HepG2 (cell line): ENCODE measurements around the gene CD151. TPM values are rescaled to one million over a fixed set of nuclear protein-coding genes. Genes with fewer than 3 reads are reported as not detected.

Experiments
- BRD4 ChIP-seq: sonication (generic); formaldehyde crosslinking; IDR thresholded peaks from 2 replicates; pipeline ENCODE4 v1.4.0; 2020; ENCODE audit warnings: missing genetic modification reagents
- CEBPB ChIP-seq: IDR thresholded peaks from 2 replicates; pipeline ENCODE4 v1.6.1; 2011; ENCODE audit warnings: low read depth, low read length, improper control_type of control experiment, borderline replicate concordance
- DPF2 ChIP-seq: sonication (generic); formaldehyde crosslinking; IDR thresholded peaks from 2 replicates; pipeline ENCODE4 v1.4.0; 2020; ENCODE audit warnings: mild to moderate bottlenecking, low read depth, missing genetic modification reagents, borderline replicate concordance
- ETV5 ChIP-seq: IDR thresholded peaks from 2 replicates; pipeline ENCODE4 v1.6.1; 2018; ENCODE audit warnings: missing biosample characterization, missing genetic modification reagents, inconsistent platforms, borderline replicate concordance
- HINFP ChIP-seq: sonication (generic); formaldehyde crosslinking; IDR thresholded peaks from 2 replicates; pipeline ENCODE4 v1.4.0; 2020; ENCODE audit warnings: low read depth, mild to moderate bottlenecking, missing genetic modification reagents
- HNF4A ChIP-seq: sonication (generic); formaldehyde crosslinking; IDR thresholded peaks from 2 replicates; pipeline ENCODE4 v1.4.0; 2020; ENCODE audit warnings: missing genetic modification reagents
- ONECUT2 ChIP-seq: sonication (generic); formaldehyde crosslinking; IDR thresholded peaks from 2 replicates; pipeline ENCODE4 v1.4.0; 2020; ENCODE audit warnings: missing genetic modification reagents
- RBFOX2 ChIP-seq: fragments of 200-400 bp; formaldehyde crosslinking; IDR thresholded peaks from 2 replicates; pipeline ENCODE4 v1.6.1; 2017; ENCODE audit warnings: low read depth, mild to moderate bottlenecking, low read length
- RBM39 ChIP-seq: fragments of 200-400 bp; formaldehyde crosslinking; IDR thresholded peaks from one replicate; pipeline ENCODE4 v1.6.1; 2018; ENCODE audit warnings: antibody characterized with exemption, mild to moderate bottlenecking, low read depth, low read length; ENCODE audit not compliant: poor library complexity, severe bottlenecking
- REPIN1 ChIP-seq: sonication (generic); formaldehyde crosslinking; IDR thresholded peaks from 2 replicates; pipeline ENCODE4 v1.8.0; 2022; ENCODE audit warnings: missing genetic modification reagents, low read depth, mild to moderate bottlenecking, borderline replicate concordance
- TOPORS ChIP-seq: sonication (generic); formaldehyde crosslinking; IDR thresholded peaks from 2 replicates; pipeline ENCODE4 v1.8.0; 2023; ENCODE audit warnings: mild to moderate bottlenecking, missing genetic modification reagents
- U2AF2 ChIP-seq: fragments of 200-400 bp; formaldehyde crosslinking; IDR thresholded peaks from 2 replicates; pipeline ENCODE4 v1.6.1; 2017; ENCODE audit warnings: low read depth, mild to moderate bottlenecking, low read length
- ZFX ChIP-seq: sonication (generic); formaldehyde crosslinking; IDR thresholded peaks from 2 replicates; pipeline ENCODE4 v1.4.0; 2020; ENCODE audit warnings: mild to moderate bottlenecking, low read depth, missing genetic modification reagents, moderate library complexity
- ZNF263 ChIP-seq: sonication (generic); formaldehyde crosslinking; IDR thresholded peaks from 2 replicates; pipeline ENCODE4 v1.4.0; 2020; ENCODE audit warnings: missing genetic modification reagents
- ZNF333 ChIP-seq: sonication (generic); formaldehyde crosslinking; IDR thresholded peaks from 2 replicates; pipeline ENCODE4 v1.4.0; 2020; ENCODE audit warnings: mild to moderate bottlenecking, missing genetic modification reagents, borderline replicate concordance
- ZNF34 ChIP-seq: sonication (generic); formaldehyde crosslinking; IDR thresholded peaks from 2 replicates; pipeline ENCODE4 v1.4.0; 2020; ENCODE audit warnings: mild to moderate bottlenecking, missing genetic modification reagents, borderline replicate concordance
- ZNF503 ChIP-seq: sonication (generic); formaldehyde crosslinking; IDR thresholded peaks from 2 replicates; pipeline ENCODE4 v1.4.0; 2020; ENCODE audit warnings: missing genetic modification reagents
- ZNF530 ChIP-seq: sonication (generic); formaldehyde crosslinking; IDR thresholded peaks from 2 replicates; pipeline ENCODE4 v1.5.0; 2020; ENCODE audit warnings: low read depth, mild to moderate bottlenecking, missing genetic modification reagents
- ZNF552 ChIP-seq: sonication (generic); formaldehyde crosslinking; IDR thresholded peaks from 2 replicates; pipeline ENCODE4 v1.9.0; 2022; ENCODE audit warnings: missing genetic modification reagents, mild to moderate bottlenecking, borderline replicate concordance
- ZNF749 ChIP-seq: sonication (generic); formaldehyde crosslinking; IDR thresholded peaks from 2 replicates; pipeline ENCODE4 v1.8.0; 2022; ENCODE audit warnings: mild to moderate bottlenecking, missing genetic modification reagents, moderate library complexity, borderline replicate concordance
- polyA plus RNA-seq, 8 experiments: library from polyadenylated mRNA; depleted of rRNA in 3 of 8; stranded (reverse) in 7 of 8; unstranded in 1 of 8; fragments of >200 nt; fragmentation: Illumina TruSeq in 4 of 8; extraction: Trizol in 4 of 8; gene quantifications; 2 replicates each; pipeline versions ENCODE4 v1.2.1 to v1.2.3, GENCODE V29; 2011 to 2016; ENCODE audit warnings: low read depth in 4 of 8, missing spikeins in 1 of 8, mixed read lengths in 1 of 8; ENCODE audit not compliant: insufficient read depth in 1 of 8
- total RNA-seq, 5 experiments: library from RNA; depleted of rRNA; stranded (reverse); fragments of >200 nt; fragmentation: Illumina TruSeq; extraction: Trizol; gene quantifications; 2 replicates each; pipeline ENCODE4 v1.2.3, GENCODE V29; 2016; ENCODE audit warnings: low read depth in 1 of 5
- TF ChIP-seq, protein P1 (sequence below): sonication (generic); formaldehyde crosslinking; IDR thresholded peaks from 2 replicates; pipeline ENCODE4 v1.9.0; 2021; ENCODE audit warnings: missing genetic modification reagents, mild to moderate bottlenecking, borderline replicate concordance

CD151 gene
- total and polyA plus RNA-seq, 2 of the 13 experiments (the other 11 are each of a cell fraction or from before 2014, with no cell fraction given), result 125 to 197 TPM

DNA sequence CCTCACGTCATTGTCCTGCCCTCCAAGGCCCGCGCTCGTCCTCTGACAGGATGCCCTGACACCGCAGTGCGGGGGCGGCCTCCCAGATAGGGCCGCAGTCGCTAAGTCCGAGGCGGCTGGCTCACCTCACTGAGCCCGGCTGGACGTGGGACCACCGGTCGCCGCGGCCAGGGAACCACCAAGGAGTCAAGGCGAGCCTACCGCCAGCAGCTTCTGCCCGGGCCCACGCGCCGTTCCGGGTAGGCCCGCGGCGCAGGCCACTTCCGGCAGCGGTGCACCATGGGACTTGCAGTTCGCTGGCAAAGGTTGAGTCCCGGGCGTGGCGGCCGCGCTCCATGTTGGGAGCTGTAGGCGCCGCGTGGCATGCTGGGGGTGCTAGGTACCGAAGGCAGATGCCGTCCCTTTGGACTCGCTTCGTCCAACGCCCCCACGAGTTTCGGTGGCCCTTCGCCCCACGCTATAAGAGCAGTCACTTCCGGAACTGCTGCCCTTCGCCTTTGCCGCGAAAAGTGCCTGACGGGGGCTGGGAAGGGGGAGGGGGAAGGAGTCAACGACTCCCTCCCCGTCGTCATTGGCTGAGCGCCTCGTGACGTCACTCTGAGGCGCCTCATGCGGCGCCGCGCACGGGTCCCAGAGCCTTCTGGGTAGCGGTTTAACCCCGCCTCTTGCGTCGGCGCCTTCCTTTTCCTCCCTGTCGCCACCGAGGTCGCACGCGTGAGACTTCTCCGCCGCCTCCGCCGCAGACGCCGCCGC lies 23.3 kb upstream of the CD151 start, which contains the start of gene RPLP2 (continued):
- TF ChIP-seq ZNF503 (CRISPR knock-in tag), result no peak; the same call in 1 of the 2 replicates
- TF ChIP-seq ETV5 (CRISPR knock-in tag), result peak; percentile 64
- TF ChIP-seq ZNF530 (CRISPR knock-in tag), result no peak
- no peak; the same call in 1 of the 2 replicates for TF ChIP-seq ZNF263 (CRISPR knock-in tag)
- no peak for TF ChIP-seq ONECUT2
- TF ChIP-seq REPIN1, result peak; percentile 85
- TF ChIP-seq ZNF34, result peak; percentile 89
- TF ChIP-seq RBFOX2, result peak; percentile 99
- no peak; the same call in none of the 2 replicates for TF ChIP-seq BRD4 (CRISPR knock-in tag)
- peak; percentile 62; the same call in 1 of the 2 replicates for TF ChIP-seq ZNF749
- peak; percentile 100 for TF ChIP-seq ZFX
- TF ChIP-seq, protein P1, sequence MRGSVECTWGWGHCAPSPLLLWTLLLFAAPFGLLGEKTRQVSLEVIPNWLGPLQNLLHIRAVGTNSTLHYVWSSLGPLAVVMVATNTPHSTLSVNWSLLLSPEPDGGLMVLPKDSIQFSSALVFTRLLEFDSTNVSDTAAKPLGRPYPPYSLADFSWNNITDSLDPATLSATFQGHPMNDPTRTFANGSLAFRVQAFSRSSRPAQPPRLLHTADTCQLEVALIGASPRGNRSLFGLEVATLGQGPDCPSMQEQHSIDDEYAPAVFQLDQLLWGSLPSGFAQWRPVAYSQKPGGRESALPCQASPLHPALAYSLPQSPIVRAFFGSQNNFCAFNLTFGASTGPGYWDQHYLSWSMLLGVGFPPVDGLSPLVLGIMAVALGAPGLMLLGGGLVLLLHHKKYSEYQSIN, result no peak
- TF ChIP-seq HINFP (CRISPR knock-in tag), result no peak; the same call in 1 of the 2 replicates
- peak; percentile 71; the same call in 1 of the 2 replicates for TF ChIP-seq TOPORS (CRISPR knock-in tag)
- no peak for TF ChIP-seq ZNF333 (CRISPR knock-in tag)
- no peak; the same call in 1 of the 2 replicates for TF ChIP-seq HNF4A (CRISPR knock-in tag)
- TF ChIP-seq ZNF552 (CRISPR knock-in tag), result peak; percentile 78
- TF ChIP-seq U2AF2, result no peak
- TF ChIP-seq CEBPB, result no peak
- TF ChIP-seq RBM39, result peak; percentile 36
- no peak for TF ChIP-seq DPF2 (CRISPR knock-in tag)
